Upper lobe of right lung (tissue), 1 donor: ENCODE data around the gene UBL7. TPM values are rescaled to one million over a fixed set of nuclear protein-coding genes. Genes with fewer than 3 reads are reported as not detected.

Experiments
- ATAC-seq: fragments of 200-7000 bp; cut with Tn5 transposase; one replicate; pipeline ENCODE4 v1.9.1; 2020; ENCODE audit warnings: mild to moderate bottlenecking, moderate library complexity
- DNase-seq: peaks from one replicate; pipeline ENCODE4 v3.0.0-alpha.2; 2020
- H3K27ac ChIP-seq: fragments of 200-600 bp; one replicate; pipeline ENCODE4 v1.8.0; 2022
- H3K27me3 ChIP-seq: fragments of 200-600 bp; one replicate; pipeline ENCODE4 v1.8.0; 2022; ENCODE audit warnings: mild to moderate bottlenecking
- H3K36me3 ChIP-seq: fragments of 200-600 bp; one replicate; pipeline ENCODE4 v1.8.0; 2022
- H3K4me1 ChIP-seq: fragments of 200-600 bp; one replicate; pipeline ENCODE4 v1.8.0; 2022
- H3K4me3 ChIP-seq: fragments of 200-600 bp; one replicate; pipeline ENCODE4 v1.8.0; 2022; ENCODE audit warnings: mild to moderate bottlenecking
- H3K9me3 ChIP-seq: fragments of 200-600 bp; one replicate; pipeline ENCODE4 v1.8.0; 2022
- intact Hi-C: fragments of 100-400 bp; cut with DNase I; formaldehyde crosslinking; loops from one replicate; pipeline ENCODE4 v1.11.0; 2022
- total RNA-seq: library from RNA; stranded (reverse); fragmentation: NEBNext Ultra II Directional; extraction: Animal tissue kit (Norgen Biotek cat#: 25700); gene quantifications from one replicate; pipeline ENCODE4 v1.2.1, GENCODE V29; 2021
- TF ChIP-seq, protein P1 (sequence below): fragments of 200-600 bp; IDR thresholded peaks from one replicate; pipeline ENCODE4 v1.8.0; 2022; ENCODE audit warnings: antibody characterized with exemption
- donor health status: DM: no; HTN: yes; CAD: no; lungs with severe emphysema.

The UBL7 gene
- total RNA-seq, 1 donor from 2014 or later = 40.8 TPM

DNA sequence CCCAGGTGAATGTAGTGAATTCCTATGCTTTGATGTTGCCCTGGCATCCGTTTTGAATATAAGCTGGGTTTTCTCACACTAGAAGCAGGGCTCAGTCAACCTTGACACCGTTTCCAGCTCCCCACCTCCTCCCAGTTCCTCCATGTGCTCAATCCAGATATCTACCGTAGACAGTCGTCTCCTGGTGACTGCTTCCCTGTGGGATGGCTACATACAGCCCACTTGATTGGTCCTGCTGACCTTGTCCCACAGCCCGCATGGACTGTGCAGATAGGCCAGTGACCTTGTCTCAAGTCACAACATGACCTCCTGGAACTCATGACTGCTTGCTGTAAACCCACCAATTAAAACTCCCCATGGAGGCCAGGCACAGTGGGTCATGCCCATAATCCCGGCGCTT lies 35.3 kb downstream of the UBL7 start:
- ATAC-seq = no peak
- Histone ChIP-seq H3K9me3 (no peaks in the 10 kb centered on the region), H3K27ac (no peak overlapping the region), H3K36me3 (no peaks in the 10 kb centered on the region), H3K4me1 (peaks cover 17% of the 10 kb centered on the region), H3K4me3 (no peak overlapping the region), H3K27me3 (peaks cover 3% of the 10 kb centered on the region)
- intact Hi-C loops = no loop called here
- TF ChIP-seq, protein P1, sequence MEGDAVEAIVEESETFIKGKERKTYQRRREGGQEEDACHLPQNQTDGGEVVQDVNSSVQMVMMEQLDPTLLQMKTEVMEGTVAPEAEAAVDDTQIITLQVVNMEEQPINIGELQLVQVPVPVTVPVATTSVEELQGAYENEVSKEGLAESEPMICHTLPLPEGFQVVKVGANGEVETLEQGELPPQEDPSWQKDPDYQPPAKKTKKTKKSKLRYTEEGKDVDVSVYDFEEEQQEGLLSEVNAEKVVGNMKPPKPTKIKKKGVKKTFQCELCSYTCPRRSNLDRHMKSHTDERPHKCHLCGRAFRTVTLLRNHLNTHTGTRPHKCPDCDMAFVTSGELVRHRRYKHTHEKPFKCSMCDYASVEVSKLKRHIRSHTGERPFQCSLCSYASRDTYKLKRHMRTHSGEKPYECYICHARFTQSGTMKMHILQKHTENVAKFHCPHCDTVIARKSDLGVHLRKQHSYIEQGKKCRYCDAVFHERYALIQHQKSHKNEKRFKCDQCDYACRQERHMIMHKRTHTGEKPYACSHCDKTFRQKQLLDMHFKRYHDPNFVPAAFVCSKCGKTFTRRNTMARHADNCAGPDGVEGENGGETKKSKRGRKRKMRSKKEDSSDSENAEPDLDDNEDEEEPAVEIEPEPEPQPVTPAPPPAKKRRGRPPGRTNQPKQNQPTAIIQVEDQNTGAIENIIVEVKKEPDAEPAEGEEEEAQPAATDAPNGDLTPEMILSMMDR = no peak
- no peak for DNase-seq

DNA sequence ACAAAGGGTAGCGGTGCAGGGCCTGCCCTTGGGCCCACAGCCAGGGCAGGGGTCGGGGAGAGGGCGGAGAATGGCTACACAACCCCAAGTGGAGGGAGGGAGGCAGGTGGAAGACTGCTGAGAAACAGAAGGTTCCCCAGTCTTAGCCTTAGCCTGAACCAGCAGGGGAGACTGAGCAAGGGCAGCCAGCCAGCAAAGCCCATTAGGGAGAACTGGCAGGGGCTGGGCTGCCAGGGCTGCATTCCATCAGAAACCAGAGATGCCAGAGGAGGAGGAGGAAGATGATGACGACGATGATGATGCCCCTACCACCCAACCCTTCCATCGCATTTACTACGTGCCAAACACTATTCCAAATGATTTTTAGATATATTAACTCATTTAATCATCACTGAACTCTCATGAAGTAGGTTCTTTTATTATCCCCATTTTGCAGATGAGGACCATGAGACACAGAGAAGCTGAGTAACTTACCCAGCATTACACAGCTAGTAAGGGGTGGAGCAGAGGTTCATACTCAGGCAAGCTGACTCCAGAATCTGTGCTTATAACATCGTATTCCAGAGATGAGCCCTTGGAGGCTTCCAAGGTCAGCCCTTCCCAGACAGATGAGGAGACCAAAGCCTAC lies 35.9 kb downstream of the UBL7 start:
- H3K36me3 ChIP-seq = no peaks in the 10 kb centered on the region
- H3K4me1 ChIP-seq = peaks cover 17% of the 10 kb centered on the region
- no peaks in the 10 kb centered on the region for H3K9me3 ChIP-seq
- DNase-seq (no peak), ATAC-seq (no peak)
- H3K27ac ChIP-seq = no peak overlapping the region
- TF ChIP-seq, protein P1 = no peak
- intact Hi-C loops = no loop called here
- no peak overlapping the region for H3K4me3 ChIP-seq
- H3K27me3 ChIP-seq = peaks cover 3% of the 10 kb centered on the region

DNA sequence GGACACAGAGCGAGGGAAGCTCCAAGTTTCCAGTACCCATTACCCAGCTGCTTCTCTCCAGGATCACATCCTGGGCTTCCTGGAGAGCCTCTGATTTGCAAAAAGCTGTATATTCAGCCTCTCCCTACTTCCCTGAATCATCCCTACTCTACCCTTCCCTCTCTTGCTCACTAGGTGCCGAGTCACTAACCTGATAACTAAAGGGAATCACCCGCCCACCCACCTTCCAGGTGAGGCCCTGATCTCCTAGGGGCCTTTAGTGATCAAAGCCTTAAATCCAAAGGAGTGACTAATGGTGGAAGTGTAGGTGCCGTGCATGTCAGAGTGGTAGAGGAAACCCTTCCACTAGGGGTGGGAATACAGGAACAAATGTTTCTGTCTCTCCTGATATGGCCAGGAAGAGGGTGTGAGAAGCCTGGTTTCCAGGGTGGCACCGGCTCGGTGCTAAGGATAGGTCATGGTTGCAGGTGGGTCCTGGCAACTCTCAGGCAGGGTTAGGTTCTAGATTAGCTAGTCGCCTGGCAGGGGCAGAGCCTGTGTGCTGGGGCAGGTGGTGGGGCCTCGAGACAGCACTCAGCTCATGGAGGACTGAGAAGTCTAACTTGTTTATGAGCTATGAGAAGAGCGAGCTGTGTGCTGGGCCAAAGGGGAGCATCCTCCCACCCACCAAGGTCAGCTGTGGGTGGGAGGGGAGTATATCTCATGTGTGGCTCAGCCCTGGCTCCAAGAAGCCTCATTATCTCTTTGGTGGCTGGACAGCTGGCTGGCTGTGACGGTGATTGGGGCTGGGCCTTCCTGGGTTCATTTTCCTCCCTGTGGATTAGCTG lies 37.3 kb downstream of the UBL7 start:
- Histone ChIP-seq H3K27me3 (no peaks in the 10 kb centered on the region), H3K36me3 (no peaks in the 10 kb centered on the region), H3K9me3 (no peaks in the 10 kb centered on the region), H3K4me1 (peaks cover 10% of the 10 kb centered on the region), H3K4me3 (no peak overlapping the region), H3K27ac (no peak overlapping the region)
- TF ChIP-seq, protein P1 = no peak
- DNase-seq (no peak), ATAC-seq (no peak)
- intact Hi-C loops = no loop called here

DNA sequence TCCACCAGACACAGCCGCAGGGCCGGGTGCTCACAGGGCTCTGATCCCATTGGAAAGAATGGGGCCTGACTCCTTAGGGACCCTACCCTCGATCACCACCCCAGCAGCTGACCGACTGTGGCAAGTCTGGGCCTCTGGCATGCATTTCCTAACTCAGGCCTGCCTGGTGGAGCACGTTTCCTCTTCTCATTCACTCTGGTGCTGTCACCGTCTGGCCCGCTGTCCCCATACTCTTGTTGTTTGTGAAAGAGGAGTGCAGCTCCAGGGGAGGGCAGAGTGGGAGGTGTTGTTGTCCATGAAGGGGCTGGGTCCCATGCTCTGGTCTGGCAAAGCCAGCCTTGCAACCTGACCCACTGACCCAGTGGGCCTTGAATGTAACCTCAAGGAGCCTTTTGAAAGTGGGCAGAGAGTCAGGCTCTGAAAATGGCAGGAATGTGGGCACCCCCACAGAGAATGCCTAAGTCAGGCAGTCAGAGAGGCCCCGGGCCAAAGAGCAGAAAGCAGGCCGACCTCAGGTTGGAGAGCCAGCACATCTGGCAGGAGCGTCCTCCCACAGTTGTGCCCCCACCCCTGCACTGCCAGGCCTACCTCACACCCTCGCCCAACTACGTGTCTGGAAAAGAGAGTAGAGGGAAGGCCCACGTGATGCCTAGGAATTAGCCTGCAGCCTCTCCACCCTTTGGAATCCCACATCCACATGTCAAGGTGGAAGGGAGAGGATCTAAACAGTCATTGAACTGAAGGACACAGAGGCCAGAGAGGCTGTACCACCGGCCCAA lies 38.1 kb downstream of the UBL7 start:
- H3K9me3 ChIP-seq = no peaks in the 10 kb centered on the region
- peaks cover 10% of the 10 kb centered on the region for H3K4me1 ChIP-seq
- no peaks in the 10 kb centered on the region for H3K27me3 ChIP-seq
- TF ChIP-seq, protein P1 = no peak
- DNase-seq = no peak
- H3K27ac ChIP-seq = no peak overlapping the region
- peak; percentile 70 for ATAC-seq
- H3K4me3 ChIP-seq = no peak overlapping the region
- no peaks in the 10 kb centered on the region for H3K36me3 ChIP-seq
- intact Hi-C loops = no loop called here

DNA sequence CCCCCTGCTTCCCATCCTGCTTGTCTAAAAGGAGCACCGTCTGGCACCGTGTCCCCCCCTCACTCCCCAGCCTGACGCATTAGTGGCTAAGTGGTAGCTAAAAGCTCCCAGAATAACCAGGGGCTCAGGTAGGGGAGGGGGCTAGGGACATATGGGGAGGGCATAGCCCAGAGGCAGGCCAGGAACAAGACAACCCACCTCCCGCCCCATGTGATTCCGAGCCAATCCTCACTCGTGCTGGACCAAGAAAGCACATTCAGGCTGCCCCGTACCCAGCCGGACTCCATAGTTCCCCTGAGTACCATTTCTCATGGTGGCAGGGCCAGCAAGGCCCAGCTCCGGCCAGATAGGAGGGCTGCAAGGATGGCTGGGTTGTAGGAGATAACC lies 38.7 kb downstream of the UBL7 start:
- Histone ChIP-seq H3K27ac (no peak overlapping the region), H3K27me3 (no peaks in the 10 kb centered on the region), H3K4me3 (no peak overlapping the region), H3K36me3 (no peaks in the 10 kb centered on the region), H3K4me1 (peaks cover 10% of the 10 kb centered on the region), H3K9me3 (no peaks in the 10 kb centered on the region)
- no peak for DNase-seq
- TF ChIP-seq, protein P1 = no peak
- intact Hi-C loops = no loop called here
- ATAC-seq = no peak
